Measurements from ENCODE around the gene ITGA7.

DNA sequence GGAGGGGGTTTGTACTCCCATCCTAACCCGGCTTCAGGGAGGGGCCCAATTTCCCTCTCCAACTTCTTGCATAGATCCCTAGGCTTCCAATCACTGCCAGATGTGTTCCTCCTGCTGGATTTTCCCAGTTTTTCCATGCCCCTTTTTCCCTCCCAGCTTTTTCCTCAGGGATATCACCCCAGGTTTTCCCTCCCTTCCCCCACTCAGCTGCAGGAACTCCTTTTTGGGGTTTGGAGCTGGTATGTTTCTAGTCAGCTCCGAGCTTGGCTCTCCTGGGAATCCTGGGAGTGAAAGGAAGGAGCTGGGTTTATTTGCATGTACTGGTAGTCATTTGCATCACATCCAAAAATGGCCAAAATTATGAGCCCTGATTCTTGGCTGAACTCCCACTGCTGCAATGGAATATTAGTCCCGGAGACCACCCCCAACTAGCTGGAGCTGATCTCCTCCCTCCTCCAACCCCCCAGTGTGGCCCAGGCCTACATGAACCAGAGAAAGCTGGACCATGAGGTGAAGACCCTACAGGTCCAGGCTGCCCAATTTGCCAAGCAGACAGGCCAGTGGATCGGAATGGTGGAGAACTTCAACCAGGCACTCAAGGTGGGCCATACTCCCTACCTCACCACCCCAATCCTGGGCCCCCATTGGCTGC lies 11.0 kb upstream of the ITGA7 start:
- TF ChIP-seq, protein P1, sequence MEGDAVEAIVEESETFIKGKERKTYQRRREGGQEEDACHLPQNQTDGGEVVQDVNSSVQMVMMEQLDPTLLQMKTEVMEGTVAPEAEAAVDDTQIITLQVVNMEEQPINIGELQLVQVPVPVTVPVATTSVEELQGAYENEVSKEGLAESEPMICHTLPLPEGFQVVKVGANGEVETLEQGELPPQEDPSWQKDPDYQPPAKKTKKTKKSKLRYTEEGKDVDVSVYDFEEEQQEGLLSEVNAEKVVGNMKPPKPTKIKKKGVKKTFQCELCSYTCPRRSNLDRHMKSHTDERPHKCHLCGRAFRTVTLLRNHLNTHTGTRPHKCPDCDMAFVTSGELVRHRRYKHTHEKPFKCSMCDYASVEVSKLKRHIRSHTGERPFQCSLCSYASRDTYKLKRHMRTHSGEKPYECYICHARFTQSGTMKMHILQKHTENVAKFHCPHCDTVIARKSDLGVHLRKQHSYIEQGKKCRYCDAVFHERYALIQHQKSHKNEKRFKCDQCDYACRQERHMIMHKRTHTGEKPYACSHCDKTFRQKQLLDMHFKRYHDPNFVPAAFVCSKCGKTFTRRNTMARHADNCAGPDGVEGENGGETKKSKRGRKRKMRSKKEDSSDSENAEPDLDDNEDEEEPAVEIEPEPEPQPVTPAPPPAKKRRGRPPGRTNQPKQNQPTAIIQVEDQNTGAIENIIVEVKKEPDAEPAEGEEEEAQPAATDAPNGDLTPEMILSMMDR (IDR thresholded peaks at IDR 0.05): no peak
- no peak for TF ChIP-seq EZH2 (IDR thresholded peaks at IDR 0.05)

All from neural progenitor cell (in vitro differentiated cells).